Effector memory CD8-positive, alpha-beta T cell (primary cell): ENCODE data around the gene RBBP5.

Source experiments
- ATAC-seq: fragments of 150-1000 bp; cut with Tn5 transposase; replicated peaks from 2 replicates; pipeline ENCODE4 v1.10.0; 2021; ENCODE audit warnings: mild to moderate bottlenecking, moderate library complexity
- DNase-seq, 3 experiments: peaks; one replicate each; pipeline ENCODE4 v3.0.0; 2021
- H3K27ac Mint-ChIP-seq, 2 donors: one replicate each; pipeline ENCODE4 v1.8.0; 2022; ENCODE audit warnings: mild to moderate bottlenecking in 2 of 2, mixed read lengths in 2 of 2, moderate library complexity in 2 of 2
- H3K27me3 Mint-ChIP-seq, 2 donors: one replicate each; pipeline ENCODE4 v1.8.0; 2022; ENCODE audit warnings: mixed read lengths in 2 of 2
- H3K36me3 Mint-ChIP-seq: one replicate; pipeline ENCODE4 v1.8.0; 2022; ENCODE audit warnings: mild to moderate bottlenecking, moderate library complexity, mixed read lengths; ENCODE audit not compliant: insufficient read depth
- H3K4me1 Mint-ChIP-seq, 2 donors: one replicate each; pipeline ENCODE4 v1.8.0; 2022; ENCODE audit warnings: low read depth in 2 of 2, mixed read lengths in 2 of 2
- H3K4me3 Mint-ChIP-seq, 2 donors: one replicate each; pipeline ENCODE4 v1.8.0; 2022; ENCODE audit warnings: mild to moderate bottlenecking in 2 of 2, mixed read lengths in 2 of 2, moderate library complexity in 2 of 2
- H3K9me3 Mint-ChIP-seq, 2 donors: one replicate each; pipeline ENCODE4 v1.8.0; 2022; ENCODE audit warnings: mixed read lengths in 2 of 2

RBBP5 gene

DNA sequence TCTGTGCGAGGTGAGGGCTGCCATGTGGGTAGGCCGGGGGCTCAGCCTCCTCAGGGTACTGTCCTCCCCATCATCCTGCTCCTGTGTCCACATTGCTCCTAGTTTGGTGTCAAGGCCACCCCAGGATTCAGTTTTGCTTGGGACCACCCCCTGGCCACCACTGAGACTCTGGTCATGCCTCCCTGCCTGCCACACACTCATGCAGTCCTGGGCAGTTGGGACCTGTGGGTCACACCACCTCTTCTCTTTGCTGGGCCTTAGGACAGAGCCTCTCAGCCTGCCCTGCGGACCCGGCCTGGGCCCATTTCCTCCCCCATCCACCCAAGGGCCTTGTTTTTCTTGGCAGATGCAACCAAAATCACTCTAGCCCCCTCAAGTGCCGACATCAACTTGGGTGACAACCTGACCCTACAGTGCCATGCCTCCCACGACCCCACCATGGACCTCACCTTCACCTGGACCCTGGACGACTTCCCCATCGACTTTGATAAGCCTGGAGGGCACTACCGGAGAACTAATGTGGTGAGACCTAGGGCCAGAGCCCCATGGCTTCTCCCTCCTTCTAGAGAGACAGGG, 56.9 kb downstream of the RBBP5 start:
- Mint-ChIP-seq H3K4me1 (no peaks in the 10 kb centered on the region), H3K27me3 (no peaks in the 10 kb centered on the region), H3K36me3 (no peaks in the 10 kb centered on the region), H3K9me3 (no peaks in the 10 kb centered on the region), H3K4me3 (no peak overlapping the region), H3K27ac (no peak overlapping the region)
- ATAC-seq (no peak), DNase-seq (no peak)

DNA sequence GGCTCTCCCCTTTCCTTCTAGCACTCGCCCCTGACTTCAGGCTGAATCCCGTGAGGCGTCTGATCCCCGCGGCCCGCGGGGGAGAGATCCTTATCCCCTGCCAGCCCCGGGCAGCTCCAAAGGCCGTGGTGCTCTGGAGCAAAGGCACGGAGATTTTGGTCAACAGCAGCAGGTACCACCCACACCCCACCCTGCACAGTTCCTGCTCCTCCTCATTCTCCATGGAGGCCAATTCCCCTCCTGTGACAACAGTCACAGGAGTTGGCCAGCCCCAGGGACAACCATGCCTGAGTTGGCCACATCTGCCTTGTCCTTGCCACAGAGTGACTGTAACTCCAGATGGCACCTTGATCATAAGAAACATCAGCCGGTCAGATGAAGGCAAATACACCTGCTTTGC, 57.5 kb downstream of the RBBP5 start:
- Mint-ChIP-seq H3K9me3 (no peaks in the 10 kb centered on the region), H3K4me3 (no peak overlapping the region), H3K4me1 (no peaks in the 10 kb centered on the region), H3K36me3 (no peaks in the 10 kb centered on the region), H3K27ac (no peak overlapping the region), H3K27me3 (no peaks in the 10 kb centered on the region)
- DNase-seq, result no peak
- no peak for ATAC-seq

DNA sequence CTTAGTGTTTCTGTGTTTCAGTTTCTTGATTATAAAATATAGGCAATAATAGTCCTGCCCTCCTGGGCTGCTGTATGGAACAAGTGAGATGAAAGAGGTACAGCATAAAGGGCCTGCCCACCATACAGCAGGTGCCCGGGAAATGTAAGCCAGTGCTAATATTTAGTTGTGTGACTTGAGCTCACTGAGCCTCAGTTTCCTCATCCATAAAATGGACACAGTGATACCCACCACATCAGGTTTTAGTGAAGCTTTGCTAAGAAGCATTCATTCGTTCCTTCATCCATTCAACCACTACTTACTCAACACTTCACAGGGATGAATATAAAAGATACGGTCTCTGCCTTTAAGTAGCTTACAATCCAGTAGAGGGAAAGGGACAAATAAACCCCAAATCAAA, 58.9 kb downstream of the RBBP5 start:
- no peaks in the 10 kb centered on the region for H3K27me3 Mint-ChIP-seq
- no peak for DNase-seq
- H3K9me3 Mint-ChIP-seq, result no peaks in the 10 kb centered on the region

DNA sequence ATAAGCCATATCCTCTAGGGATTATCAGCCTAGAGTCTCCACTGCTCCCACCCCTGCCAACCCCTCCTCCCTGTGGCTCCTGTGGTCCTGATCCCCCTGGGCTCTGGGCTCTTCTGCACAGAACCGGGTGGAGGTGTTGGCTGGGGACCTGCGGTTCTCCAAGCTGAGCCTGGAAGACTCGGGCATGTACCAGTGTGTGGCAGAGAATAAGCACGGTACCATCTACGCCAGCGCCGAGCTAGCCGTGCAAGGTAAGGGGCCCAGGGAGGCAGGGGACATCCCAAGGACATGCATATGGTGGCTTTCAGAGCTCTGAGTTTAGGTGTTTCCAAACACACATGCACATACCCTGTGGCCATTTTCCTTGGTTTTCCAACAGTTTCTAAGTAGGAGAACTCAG, 59.5 kb downstream of the RBBP5 start:
- no peak for DNase-seq
- no peak overlapping the region for H3K4me3 Mint-ChIP-seq
- ATAC-seq, result no peak
- H3K4me1 Mint-ChIP-seq, result no peaks in the 10 kb centered on the region
- H3K9me3 Mint-ChIP-seq, result no peaks in the 10 kb centered on the region
- no peaks in the 10 kb centered on the region for H3K36me3 Mint-ChIP-seq
- no peaks in the 10 kb centered on the region for H3K27me3 Mint-ChIP-seq
- no peak overlapping the region for H3K27ac Mint-ChIP-seq

More for the DNA sequence above, 58.9 kb downstream of the RBBP5 start:
- no peaks in the 10 kb centered on the region for H3K4me1 Mint-ChIP-seq
- no peak for ATAC-seq
- H3K27ac Mint-ChIP-seq, result no peak overlapping the region
- no peak overlapping the region for H3K4me3 Mint-ChIP-seq
- no peaks in the 10 kb centered on the region for H3K36me3 Mint-ChIP-seq

DNA sequence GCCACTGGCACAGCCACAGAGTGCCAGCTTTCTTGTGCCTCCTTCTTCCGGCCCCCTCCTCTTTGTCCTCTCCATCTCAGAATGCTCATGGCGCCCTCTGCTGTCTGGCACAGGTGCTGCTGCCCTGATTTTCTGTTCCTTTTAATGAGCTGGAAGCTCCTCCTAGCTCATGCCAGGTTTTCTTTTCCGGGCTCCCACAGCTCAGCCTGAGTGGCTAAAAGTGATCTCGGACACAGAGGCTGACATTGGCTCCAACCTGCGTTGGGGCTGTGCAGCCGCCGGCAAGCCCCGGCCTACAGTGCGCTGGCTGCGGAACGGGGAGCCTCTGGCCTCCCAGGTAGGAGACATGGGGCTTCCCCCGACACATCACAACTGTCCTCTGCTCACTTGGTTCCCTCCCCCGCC, 60.1 kb downstream of the RBBP5 start:
- no peak overlapping the region for H3K4me3 Mint-ChIP-seq
- H3K36me3 Mint-ChIP-seq, result no peaks in the 10 kb centered on the region
- no peaks in the 10 kb centered on the region for H3K9me3 Mint-ChIP-seq
- H3K27me3 Mint-ChIP-seq, result no peaks in the 10 kb centered on the region
- DNase-seq, result peak; percentile 52 to 58 (median 53)
- ATAC-seq, result peak; percentile 70
- H3K27ac Mint-ChIP-seq, result no peak overlapping the region
- no peaks in the 10 kb centered on the region for H3K4me1 Mint-ChIP-seq

DNA sequence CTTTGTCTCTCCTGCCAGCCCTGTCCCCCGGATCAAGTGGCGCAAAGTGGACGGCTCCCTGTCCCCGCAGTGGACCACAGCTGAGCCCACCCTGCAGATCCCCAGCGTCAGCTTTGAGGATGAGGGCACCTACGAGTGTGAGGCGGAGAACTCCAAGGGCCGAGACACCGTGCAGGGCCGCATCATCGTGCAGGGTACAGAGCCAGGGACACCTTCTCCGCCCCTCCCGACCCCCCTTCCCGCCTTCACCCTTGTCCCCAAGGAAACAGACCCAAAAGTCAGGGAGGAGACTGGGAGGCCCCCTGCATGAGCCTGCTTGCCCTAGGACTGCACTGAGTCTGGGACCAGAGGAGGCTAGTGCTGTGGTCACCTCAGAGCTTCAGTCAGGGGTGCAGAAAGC, 60.6 kb downstream of the RBBP5 start:
- ATAC-seq, result no peak
- Mint-ChIP-seq H3K9me3 (no peaks in the 10 kb centered on the region), H3K36me3 (no peaks in the 10 kb centered on the region), H3K4me1 (no peaks in the 10 kb centered on the region), H3K27ac (no peak overlapping the region), H3K27me3 (no peaks in the 10 kb centered on the region), H3K4me3 (no peak overlapping the region)
- no peak for DNase-seq

DNA sequence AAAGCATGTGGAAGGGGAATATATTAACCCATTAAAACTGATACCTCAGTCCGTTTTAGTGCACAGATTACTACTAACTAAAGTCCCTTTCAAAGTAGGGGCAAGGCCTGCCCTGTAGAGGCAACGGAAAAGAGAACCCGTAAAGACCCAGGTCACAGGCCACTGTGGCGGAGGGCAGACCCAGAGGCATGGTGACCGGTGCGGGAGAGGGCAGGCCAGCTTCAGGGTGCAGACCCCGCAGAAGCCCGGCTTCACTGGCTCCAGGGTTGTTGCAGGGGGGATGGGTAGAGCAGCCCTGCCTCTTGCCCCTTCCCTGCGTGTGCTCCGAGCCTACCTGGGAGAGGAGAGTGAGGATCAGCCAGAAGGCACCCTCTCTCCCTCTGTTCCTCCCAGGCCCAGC, 61.0 kb downstream of the RBBP5 start:
- Mint-ChIP-seq H3K4me3 (no peak overlapping the region), H3K9me3 (no peaks in the 10 kb centered on the region), H3K4me1 (no peaks in the 10 kb centered on the region), H3K36me3 (no peaks in the 10 kb centered on the region), H3K27ac (no peak overlapping the region), H3K27me3 (no peaks in the 10 kb centered on the region)
- ATAC-seq (no peak), DNase-seq (no peak)

DNA sequence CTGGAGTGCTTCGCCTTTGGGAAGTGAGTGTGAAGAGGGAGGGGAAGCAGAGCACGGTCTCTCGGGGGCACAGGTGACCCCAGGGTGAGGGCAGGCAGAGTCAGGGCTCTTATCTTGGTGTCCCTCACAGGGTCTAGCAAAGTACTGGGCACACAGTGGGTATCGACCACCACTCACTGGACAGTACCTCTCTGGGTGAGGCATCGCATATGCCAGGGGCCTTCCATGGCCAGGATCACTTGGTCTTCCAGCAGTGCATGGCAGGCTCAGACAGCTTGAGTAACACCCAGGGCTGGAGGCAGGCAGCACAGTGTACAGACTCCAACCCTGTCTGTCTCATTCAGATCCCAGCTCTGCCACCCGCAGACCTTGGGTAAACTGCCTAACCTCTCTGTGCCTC, 62.1 kb downstream of the RBBP5 start:
- peaks cover 6 to 9% of the 10 kb centered on the region in 2 donors for H3K27me3 Mint-ChIP-seq
- H3K9me3 Mint-ChIP-seq, result no peaks in the 10 kb centered on the region
- no peaks in the 10 kb centered on the region for H3K4me1 Mint-ChIP-seq
- no peaks in the 10 kb centered on the region for H3K36me3 Mint-ChIP-seq
- ATAC-seq (no peak), DNase-seq (no peak)
- no peak overlapping the region for H3K4me3 Mint-ChIP-seq
- no peak overlapping the region for H3K27ac Mint-ChIP-seq

DNA sequence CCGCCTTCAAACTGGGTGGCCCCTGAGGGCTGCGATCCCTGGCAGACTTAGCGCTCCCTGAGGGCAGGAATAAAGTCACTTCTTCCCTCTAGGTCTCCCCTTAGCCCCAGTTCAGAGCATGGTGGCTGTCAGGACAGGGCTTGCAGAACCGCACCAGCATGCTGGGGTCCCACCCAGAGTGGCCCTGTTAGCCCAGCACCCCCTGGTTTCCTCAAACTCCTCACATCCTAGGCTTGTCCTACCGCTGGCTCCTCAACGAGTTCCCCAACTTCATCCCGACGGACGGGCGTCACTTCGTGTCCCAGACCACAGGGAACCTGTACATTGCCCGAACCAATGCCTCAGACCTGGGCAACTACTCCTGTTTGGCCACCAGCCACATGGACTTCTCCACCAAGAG, 62.9 kb downstream of the RBBP5 start:
- H3K9me3 Mint-ChIP-seq, result no peaks in the 10 kb centered on the region
- DNase-seq (no peak), ATAC-seq (no peak)
- no peaks in the 10 kb centered on the region for H3K36me3 Mint-ChIP-seq
- peaks cover 12 to 17% of the 10 kb centered on the region in 2 donors for H3K27me3 Mint-ChIP-seq
- no peak overlapping the region for H3K4me3 Mint-ChIP-seq
- no peaks in the 10 kb centered on the region for H3K4me1 Mint-ChIP-seq
- no peak overlapping the region for H3K27ac Mint-ChIP-seq

DNA sequence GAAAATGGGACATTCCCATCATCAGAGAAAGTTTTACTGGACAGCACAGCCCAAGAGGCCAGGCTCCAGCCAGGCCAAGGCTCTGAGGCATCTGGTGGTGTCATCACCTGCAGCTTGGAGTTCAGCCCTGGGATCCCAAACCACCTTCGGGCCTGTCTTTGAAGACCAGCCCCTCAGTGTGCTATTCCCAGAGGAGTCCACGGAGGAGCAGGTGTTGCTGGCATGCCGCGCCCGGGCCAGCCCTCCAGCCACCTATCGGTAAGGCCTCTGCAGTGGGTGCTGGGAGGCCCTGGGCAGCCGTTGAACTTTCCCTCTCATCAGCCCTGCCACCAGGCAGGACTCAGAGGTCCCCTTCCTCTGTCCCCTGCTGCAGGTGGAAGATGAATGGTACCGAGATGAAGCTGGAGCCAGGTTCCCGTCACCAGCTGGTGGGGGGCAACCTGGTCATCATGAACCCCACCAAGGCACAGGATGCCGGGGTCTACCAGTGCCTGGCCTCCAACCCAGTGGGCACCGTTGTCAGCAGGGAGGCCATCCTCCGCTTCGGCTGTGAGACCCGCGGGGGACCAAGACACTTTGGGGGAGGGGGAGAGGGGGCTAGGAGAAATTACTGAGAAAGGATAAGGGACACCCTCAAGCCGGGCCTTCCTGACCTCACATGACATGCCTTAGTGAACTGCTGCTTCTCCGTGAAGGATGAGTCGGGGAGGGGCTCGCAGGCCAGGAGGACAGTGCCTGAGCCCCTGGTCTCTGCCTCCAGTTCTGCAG, 63.8 kb downstream of the RBBP5 start:
- Mint-ChIP-seq H3K27ac (no peak overlapping the region), H3K27me3 (peaks cover 20 to 25% of the 10 kb centered on the region in 2 donors), H3K36me3 (no peaks in the 10 kb centered on the region), H3K4me1 (no peaks in the 10 kb centered on the region), H3K4me3 (no peak overlapping the region), H3K9me3 (no peaks in the 10 kb centered on the region)
- ATAC-seq (no peak), DNase-seq (no peak)

DNA sequence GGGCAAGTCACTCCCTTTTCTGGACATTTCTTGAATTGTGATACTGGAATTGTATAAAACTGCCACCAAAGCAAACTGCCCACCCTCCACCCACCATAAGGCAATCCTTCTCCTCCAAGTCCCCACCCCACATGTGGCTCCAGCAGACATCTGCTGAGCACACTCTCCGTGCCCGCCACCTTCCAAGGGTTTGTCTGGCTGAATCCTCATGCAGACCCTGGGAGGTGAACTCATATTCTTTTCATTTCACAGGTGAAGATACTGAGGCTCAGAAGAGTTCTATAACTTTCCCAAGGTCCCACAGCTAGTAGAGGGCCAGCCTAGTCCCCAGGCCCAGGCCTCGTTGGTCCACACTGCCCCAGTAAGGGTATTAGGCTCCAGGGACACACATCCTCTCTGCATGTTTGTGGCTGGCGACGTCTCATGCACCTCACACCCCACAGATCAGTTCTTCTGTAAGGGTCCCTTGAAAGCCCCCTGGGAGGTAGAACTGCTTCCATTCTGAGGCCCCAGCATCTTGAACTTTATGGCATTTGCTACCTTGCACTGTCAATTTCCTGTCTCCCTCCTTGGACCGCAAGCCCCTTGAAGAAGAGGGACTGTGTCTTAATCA, 64.7 kb downstream of the RBBP5 start:
- no peak overlapping the region for H3K4me3 Mint-ChIP-seq
- ATAC-seq (no peak), DNase-seq (no peak)
- no peaks in the 10 kb centered on the region for H3K36me3 Mint-ChIP-seq
- H3K27me3 Mint-ChIP-seq, result peaks cover 21 to 30% of the 10 kb centered on the region in 2 donors
- H3K9me3 Mint-ChIP-seq, result no peaks in the 10 kb centered on the region
- H3K27ac Mint-ChIP-seq, result no peak overlapping the region
- H3K4me1 Mint-ChIP-seq, result no peaks in the 10 kb centered on the region

DNA sequence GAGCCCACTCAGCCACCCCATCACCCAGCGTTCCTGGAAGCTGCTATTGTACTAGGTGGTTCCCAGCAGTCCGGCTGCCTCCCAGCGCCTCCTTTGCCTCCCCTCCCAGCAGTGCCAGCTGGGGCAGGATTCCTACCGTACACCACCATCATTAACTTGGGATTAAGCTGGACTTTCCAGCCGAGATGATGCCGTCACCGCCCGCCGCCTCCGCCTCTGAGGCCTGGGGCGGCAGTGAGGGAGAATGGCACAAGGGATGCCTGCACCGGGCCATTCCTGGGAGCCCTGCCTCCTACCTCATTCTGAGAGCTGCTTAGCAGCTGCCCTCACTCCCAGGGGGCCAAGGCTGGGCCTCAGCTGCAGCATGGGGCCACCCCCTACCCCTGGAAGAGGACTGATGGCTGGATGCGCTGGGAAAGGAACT, 65.6 kb downstream of the RBBP5 start:
- DNase-seq, result no peak
- no peaks in the 10 kb centered on the region for H3K36me3 Mint-ChIP-seq
- no peaks in the 10 kb centered on the region for H3K4me1 Mint-ChIP-seq
- peaks cover 21 to 34% of the 10 kb centered on the region in 2 donors for H3K27me3 Mint-ChIP-seq
- no peak overlapping the region for H3K27ac Mint-ChIP-seq
- ATAC-seq, result no peak
- no peaks in the 10 kb centered on the region for H3K9me3 Mint-ChIP-seq
- no peak overlapping the region for H3K4me3 Mint-ChIP-seq

DNA sequence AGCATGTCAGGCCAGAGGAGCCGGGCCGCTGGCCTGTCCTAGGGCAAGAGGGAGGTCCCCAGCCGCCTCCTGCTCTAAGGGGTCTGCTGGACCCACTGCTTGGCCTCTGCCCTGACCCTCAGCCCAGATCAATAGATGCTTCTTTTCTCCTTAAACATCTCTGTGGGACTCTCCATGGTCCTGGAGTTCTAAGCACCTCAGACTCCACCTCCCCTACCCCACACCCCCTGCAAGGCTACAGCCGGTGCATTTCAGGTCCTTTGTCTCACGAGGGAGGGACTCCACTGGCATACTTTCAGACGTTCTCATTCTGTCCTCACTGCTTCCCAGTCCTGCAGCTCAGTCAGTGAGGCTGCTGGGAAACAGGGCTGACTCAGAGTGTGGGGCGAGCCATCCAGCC, 67.8 kb downstream of the RBBP5 start:
- Mint-ChIP-seq H3K9me3 (no peaks in the 10 kb centered on the region), H3K36me3 (no peaks in the 10 kb centered on the region), H3K4me1 (no peaks in the 10 kb centered on the region), H3K27me3 (peaks cover 21 to 49% of the 10 kb centered on the region in 2 donors), H3K27ac (no peak overlapping the region), H3K4me3 (no peak overlapping the region)
- no peak for ATAC-seq
- no peak for DNase-seq

DNA sequence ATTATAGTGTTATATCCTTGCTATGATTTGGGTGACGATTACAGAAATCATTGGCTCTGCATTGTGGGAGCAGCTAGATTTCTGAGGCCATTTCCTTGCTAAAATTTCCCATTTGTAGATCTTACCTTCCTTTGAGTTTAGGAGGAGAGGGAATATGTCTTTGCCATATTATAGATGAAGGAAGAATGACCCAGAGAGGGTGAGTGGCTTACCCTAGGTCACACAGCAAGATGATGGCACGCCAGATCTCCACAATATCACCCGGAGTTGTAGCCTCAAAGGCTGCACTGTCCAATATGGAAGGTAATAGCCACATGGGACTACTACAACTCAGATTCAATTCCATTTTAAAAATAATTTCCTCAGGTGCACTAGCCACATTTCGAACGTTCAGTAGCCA, 68.5 kb downstream of the RBBP5 start:
- DNase-seq (no peak), ATAC-seq (no peak)
- Mint-ChIP-seq H3K27ac (no peak overlapping the region), H3K4me1 (no peaks in the 10 kb centered on the region), H3K27me3 (peaks cover 28 to 55% of the 10 kb centered on the region in 2 donors), H3K4me3 (no peak overlapping the region), H3K9me3 (no peaks in the 10 kb centered on the region), H3K36me3 (no peaks in the 10 kb centered on the region)
